ENCODE data around the gene KCP.
"Not testable (repeated sequence)": the region's sequence is repeated elsewhere in the genome, so short reads cannot be mapped to it uniquely, and the experiment has no call there.

The KCP gene

DNA sequence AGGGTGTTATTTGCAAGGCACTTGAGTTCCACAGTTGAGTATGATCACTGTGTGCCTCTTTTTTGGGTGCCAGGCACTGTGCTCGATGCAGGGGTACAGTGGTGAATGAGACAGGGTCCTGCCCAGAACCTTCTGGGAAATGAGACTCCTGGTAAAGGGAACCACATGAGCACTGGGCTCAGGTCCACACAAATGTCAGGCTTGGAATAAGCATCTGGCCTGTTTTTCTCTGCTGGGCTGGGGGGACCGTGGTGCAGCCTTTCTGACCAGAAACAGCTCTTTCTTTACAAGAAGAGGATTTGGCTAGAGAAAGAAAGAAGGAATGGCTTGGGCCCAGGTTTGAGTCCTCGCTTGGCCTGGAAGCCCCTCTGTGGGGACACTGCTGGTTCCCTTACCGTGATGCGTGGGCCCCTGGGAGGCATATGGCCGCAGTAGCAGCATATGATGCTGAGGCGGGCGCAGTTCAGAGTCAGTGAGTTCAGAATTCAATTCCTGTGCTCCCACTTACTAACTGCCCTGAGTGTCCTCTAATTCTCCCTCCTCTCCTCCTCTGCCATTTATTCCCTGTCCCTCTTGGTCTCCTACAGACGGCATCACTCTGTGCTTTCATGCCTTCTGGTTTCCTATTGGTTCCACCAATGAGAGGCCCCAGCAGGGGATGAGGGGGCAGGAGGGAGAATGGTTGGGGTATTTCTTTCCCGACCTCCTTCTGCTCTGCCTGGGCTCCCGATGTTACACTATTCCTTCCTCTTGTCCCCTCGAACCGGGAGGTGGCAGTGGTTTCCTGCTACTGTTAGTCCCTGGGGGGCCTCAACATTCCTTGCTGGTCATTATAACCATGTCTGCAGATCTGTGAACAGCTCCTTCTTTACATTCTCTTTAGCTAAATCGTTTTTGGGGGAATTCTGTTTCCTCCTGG, 9.6 kb upstream of the KCP start:
- DNase-seq, result no peak

DNA sequence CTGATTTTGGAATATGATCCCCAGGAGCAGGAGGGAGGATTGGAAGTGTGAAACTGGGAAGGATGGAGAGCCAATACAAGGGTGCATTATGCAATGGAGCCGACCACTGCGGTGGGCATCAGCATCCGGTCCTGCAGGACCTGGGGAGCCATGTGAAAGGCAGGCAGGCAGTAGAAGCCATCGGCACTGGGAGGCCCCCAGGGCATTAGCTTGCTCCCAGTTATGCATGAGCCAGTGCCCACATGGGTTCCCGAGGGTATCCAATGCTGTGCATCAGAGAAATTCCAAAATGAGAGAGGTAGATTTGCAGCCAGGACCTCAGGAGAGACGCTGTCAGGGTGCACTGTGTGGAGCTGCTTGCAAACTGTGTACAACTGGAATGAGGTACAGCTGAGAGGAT, 8.7 kb upstream of the KCP start:
- DNase-seq, result no peak

DNA sequence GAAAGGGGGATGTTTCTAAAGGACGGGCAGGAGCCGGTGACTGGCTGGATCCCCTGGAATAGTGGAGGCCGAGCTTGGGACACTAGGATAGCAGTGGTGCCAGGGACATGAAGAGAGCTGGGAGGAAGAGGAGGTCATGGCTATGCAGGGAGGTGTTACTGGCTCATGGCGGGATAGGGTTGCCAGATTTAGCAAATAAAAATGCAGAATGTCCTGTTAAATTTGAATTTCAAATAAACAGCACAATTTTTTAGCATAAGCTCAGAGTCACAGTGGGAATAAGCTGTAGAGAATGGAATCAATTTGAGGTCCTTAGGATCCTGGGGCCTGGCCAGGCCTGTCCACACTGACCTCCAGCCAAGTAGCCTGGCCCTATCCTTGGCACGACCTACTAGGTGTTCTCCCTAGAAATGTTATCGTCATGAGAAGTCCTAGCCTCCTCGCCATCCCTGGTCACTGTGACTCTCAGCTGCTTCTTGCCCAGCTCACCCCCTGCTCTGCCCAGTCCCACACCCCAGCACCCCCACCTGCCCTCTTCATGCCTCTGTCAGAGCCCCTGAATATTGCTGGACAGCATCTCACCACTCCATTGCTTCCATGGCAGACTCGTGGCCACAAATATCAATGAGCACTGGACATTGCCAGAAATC, 7.6 kb upstream of the KCP start:
- no peak for DNase-seq

DNA sequence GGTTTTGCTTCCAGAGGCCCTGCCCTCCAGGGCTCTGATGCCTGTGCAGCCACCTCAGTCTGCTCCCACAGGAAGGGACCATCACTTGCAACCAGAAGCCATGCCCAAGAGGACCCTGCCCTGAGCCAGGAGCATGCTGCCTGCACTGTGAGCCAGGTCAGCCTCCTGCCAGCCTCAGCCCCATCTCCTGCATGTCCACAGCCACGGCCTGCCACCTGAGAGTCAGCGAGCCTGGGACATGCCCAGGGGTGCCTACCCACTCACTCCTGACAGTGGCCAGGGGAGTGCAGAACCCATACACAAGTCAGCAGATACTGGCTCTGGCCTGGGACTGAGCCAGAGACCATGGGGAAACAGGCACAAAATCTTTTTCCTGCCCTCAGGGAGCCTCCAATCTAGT, 6.6 kb upstream of the KCP start:
- no peak for DNase-seq

DNA sequence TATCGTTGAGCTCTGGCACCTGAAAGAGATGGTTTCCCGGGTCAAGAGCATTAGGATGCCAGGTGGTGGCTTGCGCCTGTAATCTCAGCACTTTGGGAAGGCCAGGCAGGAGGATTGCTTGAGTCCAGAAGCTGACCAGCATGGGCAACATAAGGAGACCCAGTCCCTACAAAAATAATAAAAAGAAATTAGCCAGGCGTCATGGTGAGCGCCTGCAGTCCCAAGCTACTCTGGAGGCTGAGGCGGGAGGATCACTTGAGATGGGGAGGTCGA, 6.1 kb upstream of the KCP start:
- DNase-seq, result no peak

DNA sequence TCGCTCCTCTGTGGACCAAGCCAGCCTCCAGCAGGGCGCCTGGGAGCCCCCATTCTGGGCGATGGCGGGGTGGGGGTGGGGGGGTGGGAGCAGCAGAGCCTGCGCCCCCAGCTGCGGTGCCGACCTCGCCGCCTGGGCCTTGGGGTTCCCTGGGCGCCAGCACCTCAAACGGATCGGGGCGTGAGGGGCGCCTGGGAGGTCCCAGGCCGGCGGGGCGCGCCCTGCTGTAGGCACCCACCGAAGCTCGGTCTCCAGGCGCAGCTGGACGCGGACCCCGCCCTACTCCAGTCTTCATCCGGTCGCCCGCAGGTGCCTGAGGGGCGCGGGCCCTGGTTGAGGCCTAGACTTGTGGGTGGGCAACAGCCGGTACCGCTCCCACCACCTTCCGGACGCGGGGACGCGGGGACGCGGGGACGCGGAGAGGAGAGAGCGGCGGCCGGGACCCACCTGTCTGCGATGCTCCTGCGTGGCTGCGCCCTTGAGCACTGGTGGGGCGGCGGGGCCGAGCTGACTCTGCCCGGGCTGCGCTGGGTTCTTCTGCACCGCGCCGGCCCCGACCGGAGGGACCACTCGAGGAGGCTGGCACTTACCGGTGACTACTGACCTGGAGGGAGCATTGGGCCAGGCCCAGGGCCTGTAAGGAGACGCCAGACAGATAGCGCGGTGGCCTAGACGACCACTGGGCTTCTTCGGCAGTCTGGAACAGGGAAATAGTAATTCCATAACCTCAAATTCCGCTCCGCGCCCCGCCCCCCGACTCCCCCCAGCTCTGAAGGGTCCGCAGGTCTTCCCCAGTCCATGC, 5.5 kb upstream of the KCP start:
- DNase-seq, result no peak

DNA sequence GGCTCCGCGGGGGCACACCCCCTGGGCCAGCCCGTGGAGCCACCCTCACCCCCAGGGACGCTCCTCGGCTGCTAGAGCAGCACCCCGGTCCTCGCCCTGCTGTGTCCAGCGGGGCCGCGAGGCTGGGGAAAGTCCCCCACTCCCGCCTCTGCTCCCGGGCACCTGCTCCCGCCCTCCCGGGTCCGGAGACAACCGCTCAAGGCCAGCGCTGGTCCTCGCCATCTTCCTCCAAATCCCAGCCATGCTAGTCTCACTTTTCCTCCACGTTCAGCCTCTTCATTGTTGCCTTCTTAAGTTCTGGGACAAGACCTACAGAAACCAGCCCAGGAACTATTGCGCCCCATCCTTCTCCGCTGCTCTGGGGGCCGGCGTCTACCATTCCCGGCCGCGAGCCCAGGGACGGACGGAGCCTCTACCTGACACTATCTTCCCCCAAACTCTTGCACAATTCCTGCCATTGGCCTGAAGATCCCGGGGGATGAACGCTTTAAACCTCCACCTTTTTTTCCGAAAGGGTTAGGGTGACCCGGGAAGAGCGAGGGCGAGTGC, 4.8 kb upstream of the KCP start:
- DNase-seq, result no peak

DNA sequence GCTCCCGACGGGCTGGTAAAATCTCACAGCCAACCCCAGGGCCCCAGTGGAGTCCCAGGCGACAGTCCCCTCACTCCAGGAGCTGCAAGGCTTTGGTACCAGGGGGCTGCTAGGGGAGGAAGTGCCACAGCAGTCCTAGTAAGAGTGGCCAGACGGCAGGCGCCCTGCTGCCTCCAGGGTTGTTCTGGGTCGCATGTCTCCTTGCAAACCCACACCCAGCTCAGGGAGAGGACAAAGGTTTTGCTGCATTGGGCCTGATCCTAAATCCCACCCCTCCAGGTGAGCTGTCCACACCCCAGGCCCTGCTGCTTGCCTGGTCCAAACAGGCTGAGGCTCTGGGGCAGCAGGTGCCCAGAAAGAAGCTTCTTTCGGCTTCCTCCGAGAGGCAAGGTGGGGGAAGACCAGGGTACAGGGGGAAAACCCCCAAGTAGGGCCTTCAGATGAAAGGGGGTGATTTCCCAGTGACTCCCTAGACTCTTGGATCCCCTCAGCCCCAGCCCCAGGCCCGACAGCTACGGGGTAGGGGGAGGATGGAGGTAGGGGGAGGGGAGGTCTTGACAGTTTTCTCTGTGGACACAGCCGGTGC, 4.2 kb upstream of the KCP start:
- no peak for DNase-seq

DNA sequence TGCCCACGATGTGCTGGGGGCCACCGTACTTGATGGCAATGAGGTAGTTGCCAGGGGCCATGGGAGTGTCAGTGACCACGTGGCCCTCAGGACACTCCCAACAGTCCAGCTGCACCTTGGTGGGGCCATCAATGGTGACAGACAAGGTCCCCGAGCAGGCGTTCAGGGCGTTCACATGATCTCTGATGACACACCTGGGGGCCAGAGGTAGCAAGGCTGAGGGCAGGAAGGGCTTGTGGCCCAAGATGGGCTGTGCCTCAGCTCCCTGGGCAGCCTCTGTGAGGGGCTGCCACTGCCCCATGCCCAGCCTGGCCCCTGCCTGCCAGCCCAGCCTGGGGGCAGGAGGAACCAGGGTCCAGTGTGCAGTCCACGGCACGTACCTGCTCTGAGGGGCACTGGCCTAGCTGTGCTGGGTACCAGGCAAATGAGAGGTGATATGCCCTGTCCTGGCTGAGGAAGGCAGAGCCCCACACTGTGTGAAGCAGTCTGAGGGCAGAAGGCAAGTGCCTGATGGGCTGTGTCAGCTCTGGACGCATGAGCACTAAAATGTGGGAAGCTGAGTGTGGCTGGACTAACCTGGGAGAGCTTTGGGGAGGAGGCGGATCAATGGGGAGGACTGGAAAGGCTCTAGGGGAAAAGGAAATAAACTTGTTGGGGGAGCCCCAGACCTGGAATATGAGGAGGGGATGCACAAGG, 3.5 kb upstream of the KCP start:
- no peak for DNase-seq

DNA sequence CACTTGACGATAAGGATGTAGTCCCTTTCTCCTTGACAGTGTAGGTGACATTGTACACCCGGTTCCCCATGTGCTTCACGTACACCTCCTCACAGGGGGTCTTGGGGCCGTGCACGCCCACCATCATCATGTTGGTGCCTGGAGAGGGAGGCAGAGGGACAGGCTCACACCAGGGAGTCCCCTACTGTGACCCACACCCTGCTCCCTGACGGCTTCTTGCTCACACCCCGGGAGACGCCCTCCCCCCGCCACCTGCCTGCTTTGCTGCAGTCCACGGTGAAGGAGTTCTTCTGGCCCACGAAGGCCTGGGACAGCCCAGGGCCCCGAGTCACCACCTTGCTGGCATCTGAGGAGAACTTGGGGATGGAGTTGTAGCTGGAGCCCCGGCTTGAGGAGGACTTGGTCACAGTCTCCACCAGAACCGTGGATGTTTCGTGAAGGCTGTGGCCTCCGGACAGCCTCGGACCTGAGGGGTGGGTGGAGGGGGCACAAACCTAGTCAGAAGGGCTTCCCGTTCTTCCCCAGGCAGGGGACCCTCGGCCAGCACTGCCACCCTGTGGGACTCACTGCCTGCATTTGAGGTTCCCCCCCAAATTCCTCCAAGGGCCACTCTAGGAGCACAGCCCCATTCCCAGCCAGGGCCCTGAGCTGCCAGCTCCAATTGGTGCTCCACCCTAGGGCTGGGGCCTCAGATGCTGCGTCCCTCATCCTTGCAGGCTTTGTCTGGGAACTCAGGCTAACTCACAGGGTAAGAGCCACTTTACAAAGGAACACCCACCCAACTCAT, 2.4 kb upstream of the KCP start:
- DNase-seq, result not testable (repeated sequence)

DNA sequence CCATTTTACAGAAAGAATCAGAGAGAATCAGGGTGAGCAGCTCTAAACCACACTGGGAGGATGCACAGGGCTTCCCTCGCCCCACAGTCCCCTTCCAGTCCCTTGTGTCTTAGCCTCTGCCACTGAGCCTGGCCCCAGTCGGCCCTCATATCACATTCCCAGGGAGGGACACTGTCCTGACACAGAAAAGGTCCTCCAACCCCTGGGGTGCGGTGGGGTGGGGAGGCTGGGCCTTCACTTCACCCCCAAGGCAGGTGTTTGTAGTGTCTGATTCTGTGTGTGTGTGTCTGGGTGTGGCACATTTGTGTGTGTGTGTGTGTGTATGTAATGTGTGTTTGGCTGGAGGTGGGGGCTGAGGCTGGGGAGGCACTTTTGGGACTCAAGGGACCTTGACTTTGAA, 1.8 kb upstream of the KCP start:
- no peak for DNase-seq

DNA sequence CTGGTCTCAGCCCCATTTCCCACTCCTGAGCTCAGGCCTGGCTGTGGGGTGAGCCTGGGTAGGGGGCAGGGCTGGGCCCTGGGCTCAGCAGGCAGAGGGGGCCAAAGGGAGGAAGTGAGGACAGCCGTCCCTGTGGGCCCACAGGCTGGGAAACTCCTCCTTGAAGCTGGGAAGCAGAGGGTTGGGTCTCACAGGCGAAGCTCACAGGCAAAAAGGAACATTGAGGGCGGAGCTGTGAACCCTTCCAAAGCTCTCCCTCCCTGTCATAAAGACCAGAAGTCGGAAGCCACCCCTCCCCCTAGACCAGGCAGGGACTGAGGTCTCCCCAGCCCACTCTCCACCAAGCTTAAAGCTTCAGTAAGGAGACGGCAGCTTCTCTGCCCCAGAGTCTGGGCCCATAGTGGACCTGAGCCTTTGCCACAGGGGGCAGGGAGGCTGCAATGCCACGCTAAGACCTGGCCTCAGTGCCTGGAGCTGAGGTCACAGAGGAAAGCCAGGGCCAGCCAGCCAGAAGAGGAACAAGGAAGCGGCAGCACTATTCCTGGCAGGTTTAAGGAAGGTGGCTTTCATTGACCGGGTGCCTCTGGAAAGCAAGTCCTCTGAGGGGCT, 1.0 kb upstream of the KCP start:
- no peak for DNase-seq

DNA sequence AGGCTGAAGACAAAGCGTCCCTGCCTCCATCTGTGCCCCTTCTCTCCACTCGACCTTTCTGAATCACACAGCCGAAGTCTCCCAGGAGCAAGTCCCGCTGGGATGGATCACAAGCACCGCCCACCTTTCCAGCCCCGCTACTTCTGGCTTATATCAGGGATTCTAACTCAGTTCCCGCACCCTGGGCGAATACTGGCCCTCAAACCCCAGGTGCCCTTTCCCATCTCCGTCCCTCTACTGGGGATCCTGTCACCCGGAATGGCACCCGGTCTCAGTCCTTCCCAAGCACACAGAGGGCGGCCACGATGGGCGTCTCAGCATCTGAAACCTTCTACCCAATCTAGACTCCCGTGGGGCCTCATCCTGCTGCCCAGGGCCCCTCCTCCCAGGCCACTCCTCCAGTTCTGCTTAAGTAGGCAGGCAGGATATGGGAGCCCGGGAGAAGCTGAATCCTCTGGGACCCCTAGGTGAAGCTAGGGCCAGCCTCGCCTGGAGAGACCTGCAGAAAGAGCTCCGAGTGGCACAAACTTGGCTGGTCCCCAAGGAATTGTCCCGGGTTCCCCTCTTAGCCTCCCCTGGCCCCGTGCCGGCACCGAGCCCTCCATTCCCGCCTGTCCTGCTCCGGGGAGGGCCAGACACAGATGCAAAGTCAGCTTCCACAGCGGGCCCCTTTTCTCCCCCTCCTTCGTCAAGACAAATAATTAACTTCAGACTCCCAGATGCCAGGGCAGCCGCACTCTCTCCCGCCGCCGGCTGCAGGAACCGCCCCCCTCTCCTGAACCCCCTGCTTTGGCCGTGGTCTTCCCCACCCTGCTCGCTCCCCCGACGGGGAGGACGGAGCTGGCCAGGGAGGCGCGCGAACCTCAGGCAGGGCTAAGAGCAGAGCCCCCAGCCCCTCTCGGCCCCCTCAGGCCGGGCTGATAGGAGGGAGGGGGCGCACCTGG, 612 bp downstream of the KCP start:
- DNase-seq, result no peak

DNA sequence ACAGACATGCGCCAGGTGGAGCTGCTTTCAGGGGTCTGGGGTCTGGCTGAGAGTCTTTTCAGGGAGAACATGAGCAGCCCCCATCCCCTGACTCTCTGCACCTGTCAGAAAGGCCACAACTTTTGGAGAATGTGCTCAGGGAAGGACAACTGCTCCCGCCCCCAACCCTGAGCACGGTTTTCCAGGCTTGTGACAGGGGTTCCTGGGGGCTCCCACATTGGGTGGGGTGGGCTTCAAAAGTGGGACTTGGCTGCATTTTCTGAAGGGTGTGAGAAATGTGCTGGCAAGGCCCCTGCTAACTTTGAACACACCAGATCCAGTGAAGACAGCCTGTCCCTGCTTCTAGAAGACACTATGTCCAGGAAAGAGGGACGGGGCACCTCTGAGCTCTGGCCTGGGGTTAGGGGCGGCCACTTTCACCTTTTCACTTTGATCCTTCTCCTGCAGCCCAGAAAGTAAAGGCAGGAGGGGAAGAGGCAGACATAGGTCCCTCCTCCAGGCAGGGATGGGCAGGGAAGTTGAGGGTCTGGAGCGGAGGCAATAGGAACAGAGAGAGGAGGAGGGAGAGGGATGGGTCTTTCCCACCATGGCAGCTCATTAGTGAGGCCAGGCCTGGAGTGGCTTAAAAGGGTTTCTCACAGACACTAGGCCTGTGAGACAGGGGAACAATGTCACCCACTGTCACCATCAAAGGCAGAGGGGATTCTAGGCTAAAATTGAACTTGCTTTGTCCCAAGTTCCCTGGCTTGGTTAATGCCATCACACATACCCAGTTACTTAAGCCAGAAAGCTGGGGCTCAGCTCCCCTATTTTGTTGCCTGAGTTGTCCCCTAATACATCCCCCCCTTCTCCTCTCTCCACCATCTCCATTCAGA, 1.5 kb downstream of the KCP start:
- no peak for DNase-seq

DNA sequence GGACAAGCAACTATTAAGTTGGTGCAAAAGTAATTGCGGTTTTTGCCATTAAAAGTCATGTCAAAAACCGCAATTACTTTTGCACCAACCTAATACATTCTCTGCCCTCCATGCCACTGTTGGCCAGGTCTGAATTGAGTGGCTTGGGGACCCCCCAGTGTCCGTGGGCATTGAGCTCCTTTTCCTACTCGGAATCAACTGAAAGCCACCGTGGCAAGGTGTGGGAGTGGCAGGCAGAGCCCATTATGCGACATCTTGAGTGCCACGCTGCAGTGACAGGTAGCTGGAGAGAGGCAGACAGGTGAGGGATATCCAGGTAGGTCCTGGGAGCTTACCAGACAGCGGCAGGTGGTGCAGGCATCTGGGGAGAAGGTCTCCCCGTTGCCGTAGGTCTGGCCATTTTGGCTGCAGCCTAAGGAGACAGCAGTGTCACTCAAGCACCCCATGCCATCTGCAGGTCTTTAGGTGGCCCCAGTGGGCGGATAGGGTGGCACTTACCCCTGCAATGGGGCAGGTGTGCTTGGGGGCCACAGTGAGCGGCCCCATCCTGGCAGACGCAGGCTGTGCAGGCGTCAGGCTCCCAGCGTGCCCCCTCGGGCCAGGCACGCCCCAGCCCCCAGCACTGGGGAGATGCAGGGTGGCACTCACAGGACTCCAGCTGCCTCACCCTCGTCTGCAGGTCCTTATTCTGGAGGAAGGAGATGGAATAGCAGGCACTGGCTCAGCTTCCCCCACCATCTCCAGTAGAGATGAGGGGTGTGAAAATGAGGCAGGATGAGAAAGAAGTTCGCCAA, 3.5 kb downstream of the KCP start:
- no peak for DNase-seq

DNA sequence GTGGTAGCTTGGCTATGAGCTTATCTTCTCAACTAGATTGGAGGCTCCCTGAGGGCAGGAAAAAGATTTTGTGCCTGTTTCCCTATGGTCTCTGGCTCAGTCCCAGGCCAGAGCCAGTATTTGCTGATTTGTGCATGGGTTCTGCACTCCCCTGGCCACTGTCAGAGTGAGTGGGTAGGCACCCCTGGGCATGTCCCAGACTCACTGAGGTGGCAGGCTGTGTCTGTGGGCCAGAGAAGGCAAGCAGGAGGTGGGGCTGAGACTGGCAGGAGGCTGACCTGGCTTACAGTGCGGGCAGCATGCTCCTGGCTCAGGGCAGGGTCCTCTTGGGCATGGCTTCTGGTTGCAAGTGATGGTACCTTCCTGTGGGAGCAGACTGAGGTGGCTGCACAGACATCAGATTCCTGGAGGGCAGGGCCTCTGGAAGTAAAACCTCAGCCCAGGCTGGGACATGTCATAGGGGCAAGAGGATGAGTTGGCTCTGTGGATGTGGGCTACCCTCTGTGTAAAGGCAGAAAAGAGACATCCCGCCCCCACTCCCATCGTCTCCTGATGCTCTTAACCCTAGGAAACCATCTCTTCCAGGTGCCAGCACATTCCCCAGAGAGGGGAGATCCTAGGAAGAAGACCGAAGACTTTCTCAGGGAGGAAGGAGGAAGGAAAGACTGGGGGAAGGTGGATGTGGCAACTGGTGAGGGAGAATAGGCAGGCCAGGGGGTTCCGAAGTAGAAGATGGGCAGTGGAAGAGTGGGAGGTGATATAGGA, 4.3 kb downstream of the KCP start:
- no peak for DNase-seq

Data from KG1 (cell line).